Measurements from ENCODE around the gene ST6GAL1. TPM values are rescaled to one million over a fixed set of nuclear protein-coding genes. Genes with fewer than 3 reads are reported as not detected.

The ST6GAL1 gene
- total RNA-seq, 1 experiment from 2014 or later, result 74.2 TPM

GRCh38 chr3:186989429-186989828, 59.1 kb downstream of the ST6GAL1 start:
- Histone ChIP-seq H3K27ac (ENCODE audit: low read depth, low read length, poor library complexity, severe bottlenecking) (no peak overlapping the region), H3K4me3 (ENCODE audit: low read depth, low read length, poor library complexity, severe bottlenecking) (no peak overlapping the region), H3K27me3 (replicated peaks; ENCODE audit: insufficient read depth, low read depth, low read length, poor library complexity) (no peaks in the 10 kb centered on the region), H3K36me3 (ENCODE audit: insufficient read depth, low read length, poor library complexity, severe bottlenecking) (peaks cover 9% of the 10 kb centered on the region), H3K9me3 (ENCODE audit: low read depth, low read length, poor library complexity, severe bottlenecking) (no peaks in the 10 kb centered on the region), H3K4me1 (ENCODE audit: insufficient read depth, low read length, poor library complexity, severe bottlenecking) (peaks cover 20% of the 10 kb centered on the region)
- TF ChIP-seq EZH2 (IDR thresholded peaks at IDR 0.05; ENCODE audit: borderline replicate concordance, low read depth, low read length, poor library complexity, severe bottlenecking), result no peak
- no peak for TF ChIP-seq CTCF (conservative IDR thresholded peaks at IDR 0.05; ENCODE audit: low read depth, low read length)
- intact Hi-C loops (cut with micrococcal nuclease; ENCODE audit: unreplicated experiment), result no loop called here
- CTCF ChIA-PET, result no interaction called here
- BruUV-seq (replicated peaks), result no TSS peak
- DNase-seq (ENCODE audit: low spot score), result no peak
- POLR2A ChIA-PET (ENCODE audit: low non-redundant PET), result no interaction called here

GRCh38 chr3:186990277-186990676, 60.0 kb downstream of the ST6GAL1 start:
- no peaks in the 10 kb centered on the region for H3K27me3 ChIP-seq (replicated peaks; ENCODE audit: insufficient read depth, low read depth, low read length, poor library complexity)
- TF ChIP-seq EZH2 (IDR thresholded peaks at IDR 0.05; ENCODE audit: borderline replicate concordance, low read depth, low read length, poor library complexity, severe bottlenecking) (no peak), CTCF (conservative IDR thresholded peaks at IDR 0.05; ENCODE audit: low read depth, low read length) (no peak)
- BruUV-seq (replicated peaks), result no TSS peak
- H3K9me3 ChIP-seq (ENCODE audit: low read depth, low read length, poor library complexity, severe bottlenecking), result no peaks in the 10 kb centered on the region
- peaks cover 9% of the 10 kb centered on the region for H3K36me3 ChIP-seq (ENCODE audit: insufficient read depth, low read length, poor library complexity, severe bottlenecking)
- POLR2A ChIA-PET (ENCODE audit: low non-redundant PET), result no interaction called here
- DNase-seq (ENCODE audit: low spot score), result no peak
- H3K27ac ChIP-seq (ENCODE audit: low read depth, low read length, poor library complexity, severe bottlenecking), result no peak overlapping the region
- H3K4me3 ChIP-seq (ENCODE audit: low read depth, low read length, poor library complexity, severe bottlenecking), result no peak overlapping the region
- peaks cover 17% of the 10 kb centered on the region for H3K4me1 ChIP-seq (ENCODE audit: insufficient read depth, low read length, poor library complexity, severe bottlenecking)
- CTCF ChIA-PET, result no interaction called here
- intact Hi-C loops (cut with micrococcal nuclease; ENCODE audit: unreplicated experiment), result no loop called here

- TF ChIP-seq EZH2 (IDR thresholded peaks at IDR 0.05; ENCODE audit: borderline replicate concordance, low read depth, low read length, poor library complexity, severe bottlenecking), result no peak
- TF ChIP-seq CTCF (conservative IDR thresholded peaks at IDR 0.05; ENCODE audit: low read depth, low read length), result no peak
- intact Hi-C loops (cut with micrococcal nuclease; ENCODE audit: unreplicated experiment), result no loop called here
Measured at GRCh38 chr3:186990878-186991308, 60.6 kb downstream of the ST6GAL1 start.

More at GRCh38 chr3:186990878-186991308, 60.6 kb downstream of the ST6GAL1 start:
- CTCF ChIA-PET, result no interaction called here
- no TSS peak for BruUV-seq (replicated peaks)
- Histone ChIP-seq H3K4me3 (ENCODE audit: low read depth, low read length, poor library complexity, severe bottlenecking) (no peak overlapping the region), H3K36me3 (ENCODE audit: insufficient read depth, low read length, poor library complexity, severe bottlenecking) (peaks cover 9% of the 10 kb centered on the region), H3K4me1 (ENCODE audit: insufficient read depth, low read length, poor library complexity, severe bottlenecking) (peaks cover 10% of the 10 kb centered on the region), H3K9me3 (ENCODE audit: low read depth, low read length, poor library complexity, severe bottlenecking) (no peaks in the 10 kb centered on the region), H3K27ac (ENCODE audit: low read depth, low read length, poor library complexity, severe bottlenecking) (no peak overlapping the region), H3K27me3 (replicated peaks; ENCODE audit: insufficient read depth, low read depth, low read length, poor library complexity) (no peaks in the 10 kb centered on the region)
- POLR2A ChIA-PET (ENCODE audit: low non-redundant PET), result interaction anchor here (0.7 kb wide), 1 partner anchor 676 kb away, joined by 6 read pairs; no protein-coding TSS in a partner anchor
- DNase-seq (ENCODE audit: low spot score), result no peak

All from A673 (cell line).